RWPE2 (cell line): ENCODE results near the gene POLD3.

Experiments
- ATAC-seq: fragments of 200-7000 bp; cut with Tn5 transposase; 3 replicates; pipeline ENCODE4 v1.9.1; 2021; ENCODE audit warnings: low read depth
- DNase-seq: peaks from one replicate; pipeline ENCODE4 v3.0.0-alpha.2; 2020; ENCODE audit warnings: low spot score
- H3K27ac ChIP-seq: fragments of 450-650 bp; 2 replicates; pipeline ENCODE4 v1.5.1; 2017; ENCODE audit warnings: mild to moderate bottlenecking; ENCODE audit not compliant: poor library complexity, severe bottlenecking
- H3K27me3 ChIP-seq: fragments of 250-450 bp; sonication (Bioruptor Pico); 2 replicates; pipeline ENCODE4 v1.5.1; 2021; ENCODE audit warnings: mild to moderate bottlenecking, moderate library complexity; ENCODE audit not compliant: insufficient read depth, poor library complexity, severe bottlenecking
- H3K36me3 ChIP-seq: fragments of 250-450 bp; sonication (Bioruptor Pico); 2 replicates; pipeline ENCODE4 v1.5.1; 2020; ENCODE audit warnings: low read depth, mild to moderate bottlenecking, moderate library complexity
- H3K4me1 ChIP-seq: fragments of 250-450 bp; sonication (Bioruptor Pico); 2 replicates; pipeline ENCODE4 v1.5.1; 2021; ENCODE audit warnings: mild to moderate bottlenecking, moderate library complexity; ENCODE audit not compliant: insufficient read depth, poor library complexity, severe bottlenecking
- H3K4me3 ChIP-seq: fragments of 250-450 bp; sonication (Bioruptor Pico); 2 replicates; pipeline ENCODE4 v1.5.1; 2021; ENCODE audit warnings: mild to moderate bottlenecking, moderate library complexity; ENCODE audit not compliant: severe bottlenecking
- H3K9me3 ChIP-seq: fragments of 250-450 bp; sonication (Bioruptor Pico); 2 replicates; pipeline ENCODE4 v1.5.1; 2021; ENCODE audit warnings: mild to moderate bottlenecking, moderate library complexity; ENCODE audit not compliant: severe bottlenecking
- CTCF ChIP-seq: fragments of 450-650 bp; IDR thresholded peaks from one replicate; pipeline ENCODE4 v1.5.1; 2017; ENCODE audit warnings: mild to moderate bottlenecking, moderate library complexity; ENCODE audit not compliant: poor library complexity, severe bottlenecking

POLD3 gene

DNA sequence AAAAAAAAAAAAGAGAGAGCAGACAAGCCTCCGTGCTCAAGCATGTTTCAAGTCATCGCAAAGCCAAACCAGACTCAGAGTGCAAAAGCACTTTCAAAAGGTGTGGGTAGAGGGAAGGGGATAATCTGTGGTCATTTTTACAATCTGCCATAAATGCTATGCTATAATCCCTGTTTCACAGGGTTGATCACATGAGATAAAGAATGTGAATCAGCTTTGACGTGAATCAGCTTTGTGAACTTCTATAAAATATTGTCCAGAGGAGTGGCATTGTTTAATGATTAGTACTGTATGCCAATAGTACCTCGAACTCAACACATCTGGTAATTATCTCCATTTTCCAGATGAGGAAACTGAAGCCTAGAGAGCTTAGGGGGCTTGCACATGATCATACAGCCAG is 20.0 kb upstream of the POLD3 start:
- Histone ChIP-seq H3K27me3 (no peaks in the 10 kb centered on the region), H3K9me3 (no peaks in the 10 kb centered on the region), H3K4me3 (no peak overlapping the region), H3K4me1 (no peaks in the 10 kb centered on the region), H3K36me3 (no peaks in the 10 kb centered on the region), H3K27ac (no peak overlapping the region)
- ATAC-seq (no peak), DNase-seq (no peak)
- no peak for TF ChIP-seq CTCF

- H3K36me3 ChIP-seq, result no peaks in the 10 kb centered on the region
- no peaks in the 10 kb centered on the region for H3K9me3 ChIP-seq
- ATAC-seq (no peak), DNase-seq (no peak)
- H3K4me1 ChIP-seq, result no peaks in the 10 kb centered on the region
- no peaks in the 10 kb centered on the region for H3K27me3 ChIP-seq
- no peak overlapping the region for H3K27ac ChIP-seq
- TF ChIP-seq CTCF, result no peak
- H3K4me3 ChIP-seq, result no peak overlapping the region
These were observed 17.8 kb upstream of the POLD3 start for GRCh38 chr11:74574563-74574962.

- Histone ChIP-seq H3K4me3 (no peak overlapping the region), H3K9me3 (no peaks in the 10 kb centered on the region), H3K36me3 (no peaks in the 10 kb centered on the region), H3K27me3 (no peaks in the 10 kb centered on the region), H3K4me1 (no peaks in the 10 kb centered on the region), H3K27ac (no peak overlapping the region)
- ATAC-seq, result no peak
- no peak for TF ChIP-seq CTCF
- DNase-seq, result no peak
These were observed 16.4 kb upstream of the POLD3 start for GRCh38 chr11:74575999-74576398.

GRCh38 chr11:74577181-74577580 is 15.2 kb upstream of the POLD3 start:
- H3K27ac ChIP-seq, result no peak overlapping the region
- H3K36me3 ChIP-seq, result no peaks in the 10 kb centered on the region
- no peak for DNase-seq
- H3K27me3 ChIP-seq, result no peaks in the 10 kb centered on the region
- no peaks in the 10 kb centered on the region for H3K9me3 ChIP-seq
- no peaks in the 10 kb centered on the region for H3K4me1 ChIP-seq
- H3K4me3 ChIP-seq, result no peak overlapping the region
- no peak for ATAC-seq
- TF ChIP-seq CTCF, result no peak

GRCh38 chr11:74577624-74578396 is 14.6 kb upstream of the POLD3 start:
- DNase-seq, result no peak

More at GRCh38 chr11:74577624-74578396, 14.6 kb upstream of the POLD3 start:
- Histone ChIP-seq H3K4me1 (no peaks in the 10 kb centered on the region), H3K4me3 (no peak overlapping the region), H3K36me3 (no peaks in the 10 kb centered on the region), H3K27me3 (no peaks in the 10 kb centered on the region), H3K9me3 (no peaks in the 10 kb centered on the region), H3K27ac (no peak overlapping the region)
- no peak for ATAC-seq
- TF ChIP-seq CTCF, result no peak
